DOHH2 (cell line): ENCODE results near the gene KRTAP9-8.
"Not testable (repeated sequence)": the region's sequence is repeated elsewhere in the genome, so short reads cannot be mapped to it uniquely, and the experiment has no call there.

Source experiments
- H3F3A ChIP-seq: fragments of 200-600 bp; sonication (generic), shearing (Covaris generic); 2 replicates; pipeline ENCODE4 v1.6.0; 2016; ENCODE audit warnings: antibody characterized with exemption, mild to moderate bottlenecking; ENCODE audit not compliant: control insufficient read depth, insufficient read depth
- H3K27ac ChIP-seq: fragments of 200-600 bp; sonication (generic); 2 replicates; pipeline ENCODE4 v1.5.1; 2014; ENCODE audit warnings: low read depth, mild to moderate bottlenecking, low read length, moderate library complexity
- H3K27me3 ChIP-seq: fragments of 200-600 bp; sonication (generic); 2 replicates; pipeline ENCODE4 v1.6.1; 2014; ENCODE audit warnings: mild to moderate bottlenecking, low read length, mixed read lengths; ENCODE audit not compliant: control insufficient read depth
- H3K36me3 ChIP-seq: fragments of 200-600 bp; sonication (generic); 2 replicates; pipeline ENCODE4 v1.6.1; 2014; ENCODE audit warnings: mild to moderate bottlenecking, low read length, moderate library complexity, mixed read lengths; ENCODE audit not compliant: control insufficient read depth
- H3K4me1 ChIP-seq: fragments of 200-600 bp; sonication (generic); 2 replicates; pipeline ENCODE4 v1.6.1; 2014; ENCODE audit warnings: mild to moderate bottlenecking, low read length, mixed read lengths; ENCODE audit not compliant: control insufficient read depth
- H3K4me2 ChIP-seq: fragments of 200-600 bp; sonication (generic); 2 replicates; pipeline ENCODE4 v1.6.0; 2014; ENCODE audit warnings: mild to moderate bottlenecking, low read length, moderate library complexity
- H3K4me3 ChIP-seq: fragments of 200-600 bp; sonication (generic); 2 replicates; pipeline ENCODE4 v1.5.1; 2014; ENCODE audit warnings: mild to moderate bottlenecking, low read length, mixed read lengths
- H3K79me2 ChIP-seq: fragments of 200-600 bp; sonication (generic); 2 replicates; pipeline ENCODE4 v1.6.1; 2014; ENCODE audit warnings: mild to moderate bottlenecking, low read length, mixed read lengths; ENCODE audit not compliant: control insufficient read depth
- H3K9me2 ChIP-seq: fragments of 200-600 bp; sonication (generic); replicated peaks from 2 replicates; pipeline ENCODE4 v1.6.1; 2014; ENCODE audit warnings: mild to moderate bottlenecking, low read length, mixed read lengths; ENCODE audit not compliant: control insufficient read depth
- H3K9me3 ChIP-seq: fragments of 200-600 bp; sonication (generic); 2 replicates; pipeline ENCODE4 v1.6.1; 2014; ENCODE audit warnings: antibody characterized with exemption, low read length, mixed read lengths; ENCODE audit not compliant: control insufficient read depth, insufficient read depth
- H4K20me1 ChIP-seq: fragments of 200-600 bp; sonication (generic); 2 replicates; pipeline ENCODE4 v1.6.0; 2014; ENCODE audit warnings: low read depth, mild to moderate bottlenecking, antibody characterized with exemption, low read length, moderate library complexity; ENCODE audit not compliant: control insufficient read depth, insufficient read depth
- EZH2phosphoT487 ChIP-seq: fragments of 200-600 bp; sonication (generic); IDR thresholded peaks from 2 replicates; pipeline ENCODE4 v1.6.1; 2017; ENCODE audit warnings: borderline replicate concordance, mild to moderate bottlenecking, antibody characterized with exemption, low read length, moderate library complexity, mixed read lengths
- TF ChIP-seq, protein P1 (sequence below): fragments of 200-600 bp; sonication (generic); IDR thresholded peaks from one replicate; pipeline ENCODE4 v1.5.1; 2014; ENCODE audit warnings: antibody characterized with exemption, mild to moderate bottlenecking, low read depth, low read length; ENCODE audit not compliant: poor library complexity, severe bottlenecking

The KRTAP9-8 gene

DNA sequence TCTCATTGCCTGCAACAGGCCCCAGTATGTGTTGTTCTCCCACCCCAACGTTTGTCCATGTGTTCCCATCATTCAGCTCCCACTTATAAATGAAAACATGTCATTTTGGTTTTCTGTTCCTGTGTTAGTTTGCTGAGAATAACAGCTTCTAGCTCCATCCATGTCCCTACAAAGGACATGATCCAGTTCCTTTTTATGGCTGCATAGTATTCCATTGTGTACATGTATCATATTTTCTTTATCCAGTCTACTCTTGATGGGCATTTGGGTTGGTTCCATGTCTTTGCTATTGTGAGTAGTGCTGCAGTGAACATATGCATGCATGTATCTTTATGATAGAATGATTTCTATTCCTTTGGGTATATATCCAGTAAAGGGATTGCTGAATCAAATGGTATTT, 22.1 kb upstream of the KRTAP9-8 start:
- TF ChIP-seq, protein P1, sequence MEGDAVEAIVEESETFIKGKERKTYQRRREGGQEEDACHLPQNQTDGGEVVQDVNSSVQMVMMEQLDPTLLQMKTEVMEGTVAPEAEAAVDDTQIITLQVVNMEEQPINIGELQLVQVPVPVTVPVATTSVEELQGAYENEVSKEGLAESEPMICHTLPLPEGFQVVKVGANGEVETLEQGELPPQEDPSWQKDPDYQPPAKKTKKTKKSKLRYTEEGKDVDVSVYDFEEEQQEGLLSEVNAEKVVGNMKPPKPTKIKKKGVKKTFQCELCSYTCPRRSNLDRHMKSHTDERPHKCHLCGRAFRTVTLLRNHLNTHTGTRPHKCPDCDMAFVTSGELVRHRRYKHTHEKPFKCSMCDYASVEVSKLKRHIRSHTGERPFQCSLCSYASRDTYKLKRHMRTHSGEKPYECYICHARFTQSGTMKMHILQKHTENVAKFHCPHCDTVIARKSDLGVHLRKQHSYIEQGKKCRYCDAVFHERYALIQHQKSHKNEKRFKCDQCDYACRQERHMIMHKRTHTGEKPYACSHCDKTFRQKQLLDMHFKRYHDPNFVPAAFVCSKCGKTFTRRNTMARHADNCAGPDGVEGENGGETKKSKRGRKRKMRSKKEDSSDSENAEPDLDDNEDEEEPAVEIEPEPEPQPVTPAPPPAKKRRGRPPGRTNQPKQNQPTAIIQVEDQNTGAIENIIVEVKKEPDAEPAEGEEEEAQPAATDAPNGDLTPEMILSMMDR = no peak
- no peak for TF ChIP-seq EZH2phosphoT487
- Histone ChIP-seq H3K27ac (no peak overlapping the region), H3K4me2 (no peak overlapping the region), H4K20me1 (no peaks in the 10 kb centered on the region), H3K4me3 (no peak overlapping the region), H3K36me3 (no peaks in the 10 kb centered on the region), H3K27me3 (no peaks in the 10 kb centered on the region), H3F3A (no peaks in the 10 kb centered on the region), H3K4me1 (peaks cover 17% of the 10 kb centered on the region), H3K9me3 (no peaks in the 10 kb centered on the region), H3K79me2 (no peaks in the 10 kb centered on the region), H3K9me2 (no peaks in the 10 kb centered on the region)

DNA sequence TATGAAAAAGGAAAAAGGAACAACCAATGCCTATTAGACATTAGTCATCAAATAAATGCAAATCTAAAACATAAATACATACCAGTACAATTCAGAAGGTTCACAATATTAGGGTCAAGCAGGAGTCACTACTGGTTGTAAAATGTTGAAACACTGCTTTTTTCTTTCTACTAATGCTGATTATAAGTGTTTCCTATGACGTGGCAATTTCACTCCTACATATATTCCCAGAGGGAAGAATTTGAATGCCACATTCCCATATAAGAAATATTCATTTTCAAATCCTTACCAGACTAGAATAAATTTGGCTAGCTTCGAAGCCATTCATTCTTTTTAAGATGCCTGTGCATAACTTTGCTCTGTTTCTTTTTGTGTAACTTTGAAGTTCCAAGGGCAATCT, 14.0 kb upstream of the KRTAP9-8 start:
- Histone ChIP-seq H3K27ac (no peak overlapping the region), H3K9me2 (no peaks in the 10 kb centered on the region), H3K9me3 (no peaks in the 10 kb centered on the region), H3K27me3 (peaks cover 3% of the 10 kb centered on the region; the same call in 1 of the 2 replicates), H3K79me2 (no peaks in the 10 kb centered on the region), H3K36me3 (no peaks in the 10 kb centered on the region), H3F3A (no peaks in the 10 kb centered on the region), H3K4me2 (no peak overlapping the region), H3K4me1 (no peaks in the 10 kb centered on the region), H3K4me3 (no peak overlapping the region), H4K20me1 (no peaks in the 10 kb centered on the region)
- TF ChIP-seq, protein P1 = no peak
- no peak for TF ChIP-seq EZH2phosphoT487

- no peak overlapping the region for H3K4me2 ChIP-seq
- H4K20me1 ChIP-seq = no peaks in the 10 kb centered on the region
- H3K4me3 ChIP-seq = no peak overlapping the region
- H3K9me3 ChIP-seq = no peaks in the 10 kb centered on the region
- no peaks in the 10 kb centered on the region for H3K36me3 ChIP-seq
- no peaks in the 10 kb centered on the region for H3K9me2 ChIP-seq
- H3K27me3 ChIP-seq = peaks cover 3% of the 10 kb centered on the region; the same call in 1 of the 2 replicates
- no peak for TF ChIP-seq EZH2phosphoT487
- TF ChIP-seq, protein P1 = no peak
- H3K4me1 ChIP-seq = no peaks in the 10 kb centered on the region
- no peaks in the 10 kb centered on the region for H3F3A ChIP-seq
- H3K27ac ChIP-seq = no peak overlapping the region
- H3K79me2 ChIP-seq = no peaks in the 10 kb centered on the region
Measured at GRCh38 chr17:41226051-41226450, 11.7 kb upstream of the KRTAP9-8 start.

GRCh38 chr17:41226598-41227095, 11.2 kb upstream of the KRTAP9-8 start, which contains the start of gene KRTAP9-2:
Gene KRTAP9-2 (plus strand): TSS chr17:41226648. CDS start chr17:41226655, 7 bp downstream.
- not testable (repeated sequence) for H3K36me3 ChIP-seq, H3F3A ChIP-seq, H3K27ac ChIP-seq

More at GRCh38 chr17:41226598-41227095, 11.2 kb upstream of the KRTAP9-8 start, which contains the start of gene KRTAP9-2:
- H3K9me3 ChIP-seq, H3K4me3 ChIP-seq, H3K79me2 ChIP-seq, H3K4me1 ChIP-seq, H3K4me2 ChIP-seq, H4K20me1 ChIP-seq, H3K9me2 ChIP-seq, H3K27me3 ChIP-seq: not testable (repeated sequence)
